Fibroblast of skin of right quadriceps (primary cell): Measurements from ENCODE around the gene KIAA1217.

Experiments used
- DNase-seq: peaks from one replicate; pipeline ENCODE4 v3.0.0-alpha.2; 2013

Gene KIAA1217

DNA sequence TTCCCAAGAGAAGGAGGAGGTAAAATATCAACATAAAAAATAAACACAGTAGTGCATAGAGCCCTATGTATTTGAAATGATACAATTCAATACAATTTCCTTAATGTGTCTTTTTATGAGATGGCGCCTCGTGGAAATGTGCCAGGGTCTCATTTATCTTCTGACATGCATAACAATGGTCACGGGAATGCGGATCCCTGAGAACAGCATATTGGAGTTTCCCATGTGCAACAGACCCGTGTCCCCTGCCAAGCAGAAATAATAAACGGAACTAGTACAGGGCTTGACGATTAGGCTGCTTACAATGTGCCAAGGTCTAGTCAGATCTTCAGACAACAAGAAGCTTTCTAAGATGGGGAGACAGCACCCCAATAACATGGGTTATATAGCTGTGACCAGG is 296.8 kb downstream of the KIAA1217 start:
- DNase-seq, result no peak

DNA sequence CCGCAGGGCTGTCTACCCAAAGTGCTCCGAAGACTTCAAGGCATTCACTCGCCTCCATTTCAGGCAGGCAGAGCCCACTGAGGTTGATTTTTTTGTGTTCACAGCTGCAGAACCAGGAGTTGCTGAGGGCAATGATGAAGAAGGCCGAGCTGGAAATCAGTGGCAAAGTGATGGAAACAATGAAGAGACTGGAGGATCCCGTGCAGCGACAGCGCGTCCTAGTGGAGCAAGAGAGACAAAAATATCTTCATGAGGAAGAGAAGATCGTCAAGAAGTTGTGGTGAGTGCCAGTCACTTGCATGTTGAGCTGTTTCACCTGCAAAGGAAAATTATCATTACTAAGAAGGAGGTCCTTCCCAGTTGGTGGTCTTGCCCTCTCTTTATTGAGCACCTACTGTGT is 304.2 kb downstream of the KIAA1217 start:
- DNase-seq, result peak; percentile 33

DNA sequence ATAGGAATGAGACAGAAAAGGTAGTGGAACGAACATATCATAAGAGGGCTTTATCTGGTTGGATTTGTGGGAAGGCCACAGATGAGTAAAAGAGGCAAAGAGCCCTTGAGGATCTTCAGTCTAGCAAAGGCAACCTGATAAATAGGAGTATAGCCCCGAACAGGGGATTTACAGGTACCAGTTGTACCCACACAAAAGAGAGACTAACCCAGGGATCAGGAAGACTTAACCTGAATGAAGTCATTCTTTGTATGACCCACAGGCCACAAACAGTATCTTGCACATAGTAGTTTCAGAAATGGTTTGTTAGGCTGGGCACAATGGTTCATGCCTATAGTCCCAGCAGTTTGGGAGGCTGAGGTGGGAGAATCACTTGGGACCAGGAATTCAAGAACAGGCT is 306.5 kb downstream of the KIAA1217 start:
- no peak for DNase-seq

DNA sequence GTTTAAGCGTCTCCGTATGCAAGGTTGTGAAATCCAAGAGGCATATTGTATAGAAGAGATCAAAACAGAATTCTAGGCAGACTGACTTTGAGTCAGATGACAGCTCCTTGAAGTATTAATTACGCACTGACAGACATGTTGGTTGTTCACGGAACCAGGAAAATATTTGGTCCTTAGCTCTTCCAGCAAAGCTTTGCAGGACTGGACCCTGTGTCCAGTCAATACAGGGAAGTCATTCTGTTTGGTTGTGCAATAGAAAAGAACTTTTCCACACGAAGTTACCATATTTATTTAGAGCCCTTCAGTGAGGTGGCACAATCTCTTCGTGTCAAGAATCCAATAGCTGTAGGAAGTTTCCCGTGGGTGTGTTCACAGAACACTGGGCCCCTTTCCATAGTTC is 309.5 kb downstream of the KIAA1217 start:
- DNase-seq, result no peak

DNA sequence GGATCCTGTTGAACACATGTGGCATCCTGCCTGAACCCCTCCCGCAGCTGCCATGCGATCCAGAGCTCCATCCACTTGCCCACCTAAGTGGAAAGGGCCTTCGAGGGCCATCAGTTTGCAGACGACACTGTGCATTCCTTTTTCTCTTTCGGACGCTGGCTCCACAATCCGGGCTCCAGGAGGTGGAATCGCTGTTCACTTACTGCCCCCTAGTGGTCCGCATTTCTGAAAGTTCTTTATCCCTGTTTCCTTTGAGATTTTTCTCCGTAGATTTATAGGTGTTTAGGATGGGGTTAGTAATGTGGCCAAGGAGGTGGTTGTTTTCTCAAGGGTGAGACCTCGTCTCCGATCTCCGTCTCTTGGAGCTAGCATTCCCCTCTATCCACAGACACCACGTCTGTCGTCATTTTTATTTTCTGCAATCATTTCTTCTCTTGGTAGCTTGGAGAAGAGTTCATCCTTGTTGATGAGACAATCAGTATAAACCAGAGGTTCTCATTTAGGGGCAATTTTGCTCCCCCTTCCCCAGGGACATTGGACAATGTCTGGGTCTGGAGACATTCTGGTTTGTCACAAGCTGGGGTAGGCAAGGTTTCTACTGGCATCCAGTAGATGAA is 310.2 kb downstream of the KIAA1217 start:
- peak; percentile 61 for DNase-seq

DNA sequence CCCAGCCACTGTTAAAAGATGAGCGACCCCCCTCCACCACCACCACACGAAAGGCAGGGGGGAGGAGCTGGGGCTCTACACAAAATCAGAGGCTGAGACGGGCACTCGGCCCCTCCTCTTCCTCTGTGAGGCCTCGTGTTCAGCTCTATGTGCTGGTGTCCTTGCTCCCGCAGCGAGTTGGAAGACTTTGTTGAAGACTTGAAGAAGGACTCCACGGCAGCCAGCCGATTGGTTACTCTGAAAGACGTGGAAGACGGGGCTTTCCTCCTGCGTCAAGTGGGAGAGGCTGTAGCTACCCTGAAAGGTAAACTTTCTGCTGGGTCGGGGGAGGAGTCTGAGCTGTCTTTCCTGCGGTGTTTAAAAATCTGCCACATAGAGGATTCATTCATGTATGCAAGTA is 311.0 kb downstream of the KIAA1217 start:
- DNase-seq, result no peak

DNA sequence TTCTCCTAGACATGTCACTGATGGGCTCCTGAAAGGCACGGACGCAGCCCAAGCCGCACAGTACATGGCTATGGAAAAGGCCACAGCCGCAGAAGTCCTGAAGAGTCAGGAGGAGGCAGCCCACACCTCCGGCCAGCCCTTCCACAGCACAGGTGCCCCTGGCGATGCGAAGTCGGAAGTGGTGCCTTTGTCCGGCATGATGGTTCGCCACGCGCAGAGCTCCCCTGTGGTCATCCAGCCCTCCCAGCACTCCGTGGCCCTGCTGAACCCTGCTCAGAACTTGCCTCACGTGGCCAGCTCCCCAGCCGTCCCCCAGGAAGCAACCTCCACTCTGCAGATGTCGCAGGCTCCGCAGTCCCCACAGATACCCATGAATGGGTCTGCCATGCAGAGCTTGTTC is 315.4 kb downstream of the KIAA1217 start:
- no peak for DNase-seq

DNA sequence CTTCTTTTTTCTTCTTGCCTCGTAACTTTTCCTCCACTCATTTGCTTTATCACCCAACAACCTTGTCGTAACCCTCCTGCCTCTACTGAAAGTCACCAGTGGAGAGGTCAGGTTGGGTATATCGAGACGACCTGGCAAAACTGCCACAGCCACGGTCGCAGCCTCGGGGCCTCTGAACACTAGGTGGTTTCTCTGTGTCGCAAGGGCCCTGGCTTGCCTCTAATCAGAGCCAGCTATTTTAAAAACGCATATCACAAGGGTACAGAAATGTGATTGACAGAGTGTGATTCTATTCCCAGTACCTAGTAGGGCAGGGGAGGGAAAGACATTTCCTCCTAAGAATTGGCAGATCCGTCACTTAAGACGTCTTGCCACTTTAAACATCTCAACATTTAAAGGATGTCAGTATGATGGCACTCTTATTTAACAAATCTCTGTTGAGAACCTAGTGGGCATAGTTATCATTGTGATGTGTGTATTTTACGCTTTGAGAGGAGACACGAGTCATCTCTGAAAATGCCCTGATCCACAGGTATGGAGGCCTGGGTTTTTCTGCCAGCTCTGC is 317.2 kb downstream of the KIAA1217 start:
- no peak for DNase-seq

DNA sequence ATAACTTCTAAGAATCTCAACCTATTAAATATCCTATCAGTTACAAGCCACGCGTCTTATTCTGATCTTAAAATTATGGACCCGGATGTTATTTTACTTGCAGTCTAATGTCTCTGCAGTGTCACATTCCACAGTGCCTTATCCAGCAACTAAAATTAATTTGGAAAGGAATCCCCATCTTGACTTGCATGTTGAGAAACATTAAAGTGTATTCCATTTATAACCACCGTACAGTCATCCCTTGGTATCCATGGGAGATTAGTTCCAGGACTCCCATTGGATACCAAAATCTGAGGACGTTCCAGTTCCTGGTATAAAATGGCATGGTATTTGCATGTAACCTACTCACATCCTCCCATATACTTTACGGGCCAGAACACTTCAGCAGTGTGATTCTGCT is 320.0 kb downstream of the KIAA1217 start:
- DNase-seq, result no peak

DNA sequence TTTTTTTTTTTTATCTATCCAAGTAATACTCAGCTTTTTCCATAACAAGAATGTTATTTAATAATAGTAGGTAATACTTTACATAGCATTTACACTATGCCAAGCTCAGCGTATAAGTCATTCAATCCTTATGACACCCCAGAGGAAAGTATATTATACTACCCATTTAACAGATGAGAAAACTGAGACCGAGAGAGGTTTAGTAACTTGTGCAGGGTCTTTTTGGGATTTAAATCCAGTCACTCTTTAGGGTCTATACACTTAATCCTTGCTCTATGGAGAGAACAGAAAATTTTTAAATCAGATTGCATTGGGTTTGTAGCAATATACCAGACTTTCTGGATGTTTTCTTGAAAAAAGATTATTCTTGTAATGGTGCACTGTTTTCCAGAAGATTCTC is 322.5 kb downstream of the KIAA1217 start:
- no peak for DNase-seq

DNA sequence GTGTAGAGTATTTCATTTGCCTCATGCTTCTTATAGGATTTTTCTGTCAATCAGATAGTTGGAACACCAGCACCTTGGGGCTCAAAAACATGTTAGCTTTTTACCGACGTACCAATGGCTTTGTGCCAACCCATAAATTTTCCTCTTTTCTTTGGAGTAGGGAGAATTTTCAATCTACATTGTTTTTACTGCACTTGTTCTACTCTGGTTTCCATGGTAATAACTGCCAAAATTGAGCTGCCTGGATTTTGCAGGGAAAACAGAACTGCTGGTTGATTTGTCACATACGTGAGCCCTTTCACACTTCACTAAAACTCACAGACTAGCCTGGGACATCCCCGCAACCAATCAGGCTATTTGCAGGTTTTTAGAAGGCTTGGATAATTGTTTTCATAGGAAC is 325.0 kb downstream of the KIAA1217 start:
- no peak for DNase-seq

DNA sequence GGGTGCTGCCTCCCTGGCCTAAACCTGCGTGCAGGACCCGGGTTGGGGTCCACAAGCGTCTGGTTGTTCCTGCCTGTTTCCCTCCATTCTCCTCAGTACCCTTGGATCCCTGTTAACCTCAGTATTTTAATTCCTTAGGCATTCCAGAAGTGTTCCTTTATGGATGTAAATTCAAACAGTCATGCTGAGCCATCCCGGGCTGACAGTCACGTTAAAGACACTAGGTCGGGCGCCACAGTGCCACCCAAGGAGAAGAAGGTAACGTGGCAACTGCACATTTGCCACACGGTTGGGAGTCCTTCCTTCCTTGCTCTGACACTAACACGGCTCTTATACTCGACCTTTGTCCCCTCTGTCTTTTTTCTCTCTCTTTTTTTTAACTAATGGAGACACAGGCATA is 327.7 kb downstream of the KIAA1217 start:
- DNase-seq, result no peak

DNA sequence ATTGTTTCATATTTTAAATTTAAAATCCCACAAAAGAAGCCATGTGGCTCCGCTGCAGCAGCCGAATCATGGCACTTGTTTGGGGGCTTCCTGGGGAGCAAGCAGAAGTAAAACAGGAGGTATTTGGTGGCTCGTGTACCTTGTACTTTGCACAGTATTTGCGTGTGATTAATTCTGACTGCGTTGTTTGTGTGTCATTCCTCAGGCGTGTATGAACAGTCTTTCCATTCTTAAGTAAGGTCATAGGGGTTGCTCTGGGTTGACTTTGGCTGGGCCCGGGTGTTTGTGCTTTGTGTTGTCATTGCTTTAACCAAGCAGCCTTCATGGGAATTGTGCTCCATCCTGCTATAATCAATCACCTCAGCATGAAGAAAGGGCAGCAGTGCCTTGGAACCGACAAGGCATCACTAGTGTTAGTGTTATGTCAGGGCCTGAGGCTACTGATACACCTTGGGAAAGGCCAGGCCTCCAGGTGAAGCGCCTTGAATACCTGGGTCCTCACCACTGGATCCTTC is 332.4 kb downstream of the KIAA1217 start:
- no peak for DNase-seq

DNA sequence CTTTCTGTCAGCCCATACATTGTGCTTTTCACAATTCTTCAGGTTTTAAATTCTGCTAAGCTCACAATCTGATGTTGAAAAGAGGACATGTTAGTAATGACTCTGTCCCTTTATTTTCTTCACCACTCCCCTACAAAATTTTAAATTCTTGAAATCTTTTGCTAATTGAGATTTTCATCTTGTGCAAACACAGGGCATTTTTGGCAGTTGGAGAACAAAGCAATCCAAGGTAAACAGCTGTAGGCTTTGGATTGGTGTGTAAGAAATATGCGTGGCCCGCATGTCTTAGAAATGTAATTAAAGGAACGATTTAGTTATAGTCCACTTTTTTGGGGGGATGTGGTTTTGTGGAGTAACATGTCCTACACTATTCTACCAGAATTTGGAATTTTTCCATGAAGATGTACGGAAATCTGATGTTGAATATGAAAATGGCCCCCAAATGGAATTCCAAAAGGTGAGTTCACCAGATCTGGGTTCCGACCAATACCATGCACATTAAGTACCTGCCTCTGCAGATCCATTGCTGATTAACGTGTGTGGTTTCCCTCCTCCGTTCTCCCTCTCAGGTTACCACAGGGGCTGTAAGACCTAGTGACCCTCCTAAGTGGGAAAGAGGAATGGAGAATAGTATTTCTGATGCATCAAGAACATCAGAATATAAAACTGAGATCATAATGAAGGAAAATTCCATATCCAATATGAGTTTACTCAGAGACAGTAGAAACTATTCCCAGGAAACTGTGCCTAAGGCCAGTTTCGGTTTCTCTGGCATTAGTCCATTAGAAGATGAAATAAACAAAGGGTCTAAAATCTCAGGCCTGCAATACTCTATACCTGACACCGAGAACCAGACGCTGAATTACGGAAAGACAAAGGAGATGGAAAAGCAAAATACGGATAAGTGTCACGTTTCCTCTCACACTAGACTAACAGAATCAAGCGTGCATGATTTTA is 333.7 kb downstream of the KIAA1217 start:
- no peak for DNase-seq

DNA sequence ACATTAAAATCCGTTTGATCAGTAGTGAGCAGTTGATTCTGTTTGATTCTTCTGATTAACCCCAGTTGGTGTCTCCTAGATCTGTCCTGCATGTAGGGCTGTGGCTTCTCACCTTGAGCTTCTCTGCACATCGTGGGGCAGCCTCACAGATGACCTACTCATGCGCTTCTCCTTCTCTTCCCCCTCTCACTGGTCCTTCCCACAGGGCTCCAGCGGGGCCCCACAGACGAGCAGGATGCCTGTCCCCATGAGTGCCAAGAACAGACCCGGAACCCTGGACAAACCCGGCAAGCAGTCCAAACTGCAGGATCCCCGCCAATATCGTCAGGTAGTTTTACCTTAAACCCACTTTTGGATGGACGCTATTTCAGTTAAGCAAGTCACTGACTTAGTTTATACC is 335.8 kb downstream of the KIAA1217 start:
- DNase-seq, result no peak

DNA sequence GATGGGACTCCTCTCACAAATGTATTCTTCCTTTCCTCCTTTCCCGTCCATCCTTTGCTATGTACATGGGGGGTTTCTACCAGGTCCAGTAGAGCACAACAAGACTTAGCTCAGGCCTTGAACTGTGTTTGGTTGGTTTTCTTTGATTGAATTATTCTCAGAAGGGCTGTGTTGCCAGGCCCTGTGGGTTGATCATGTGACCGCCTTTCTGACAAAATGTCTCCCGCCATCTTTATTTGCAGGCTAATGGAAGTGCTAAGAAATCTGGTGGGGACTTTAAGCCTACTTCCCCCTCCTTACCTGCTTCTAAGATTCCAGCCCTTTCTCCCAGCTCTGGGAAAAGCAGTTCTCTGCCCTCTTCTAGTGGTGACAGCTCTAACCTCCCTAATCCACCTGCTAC is 336.6 kb downstream of the KIAA1217 start:
- DNase-seq, result no peak

DNA sequence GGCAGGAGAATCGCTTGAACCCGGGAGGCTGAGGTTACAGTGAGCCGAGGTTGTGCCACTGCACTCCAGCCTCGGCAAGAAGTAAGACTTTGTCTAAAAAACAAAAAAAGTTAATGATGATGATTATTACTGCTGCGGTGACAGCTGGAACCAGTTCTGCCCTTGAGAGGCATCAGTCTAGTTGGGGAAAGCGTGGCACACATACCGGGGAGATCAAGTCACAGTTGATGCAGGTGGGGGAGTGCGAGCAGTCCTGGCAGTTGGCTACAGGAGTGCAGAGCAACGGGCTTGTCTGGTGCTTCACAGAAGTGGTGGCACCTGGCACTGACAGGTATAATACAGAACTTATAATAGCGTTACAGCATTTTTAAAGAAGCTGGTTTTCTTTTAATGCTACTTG is 341.7 kb downstream of the KIAA1217 start:
- no peak for DNase-seq

DNA sequence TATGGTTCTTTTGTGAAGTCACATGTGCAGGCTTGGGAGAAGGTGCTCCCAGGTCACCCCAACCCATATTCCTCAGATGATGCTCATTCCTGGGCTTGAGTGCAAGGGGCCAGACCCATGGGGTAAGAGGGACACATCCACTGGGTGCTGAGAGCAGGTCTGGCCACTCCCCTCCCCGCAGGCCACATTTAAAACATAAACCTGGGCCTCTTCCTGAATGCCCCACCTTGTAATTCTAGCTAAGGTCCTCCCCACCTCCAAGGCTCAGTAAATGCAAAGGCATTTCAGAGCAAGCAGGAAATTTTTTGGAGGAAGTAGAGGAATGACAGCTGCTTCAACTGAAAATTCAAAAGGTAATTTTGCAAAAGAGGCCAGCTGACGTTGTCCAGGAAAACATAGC is 342.2 kb downstream of the KIAA1217 start:
- DNase-seq, result no peak

DNA sequence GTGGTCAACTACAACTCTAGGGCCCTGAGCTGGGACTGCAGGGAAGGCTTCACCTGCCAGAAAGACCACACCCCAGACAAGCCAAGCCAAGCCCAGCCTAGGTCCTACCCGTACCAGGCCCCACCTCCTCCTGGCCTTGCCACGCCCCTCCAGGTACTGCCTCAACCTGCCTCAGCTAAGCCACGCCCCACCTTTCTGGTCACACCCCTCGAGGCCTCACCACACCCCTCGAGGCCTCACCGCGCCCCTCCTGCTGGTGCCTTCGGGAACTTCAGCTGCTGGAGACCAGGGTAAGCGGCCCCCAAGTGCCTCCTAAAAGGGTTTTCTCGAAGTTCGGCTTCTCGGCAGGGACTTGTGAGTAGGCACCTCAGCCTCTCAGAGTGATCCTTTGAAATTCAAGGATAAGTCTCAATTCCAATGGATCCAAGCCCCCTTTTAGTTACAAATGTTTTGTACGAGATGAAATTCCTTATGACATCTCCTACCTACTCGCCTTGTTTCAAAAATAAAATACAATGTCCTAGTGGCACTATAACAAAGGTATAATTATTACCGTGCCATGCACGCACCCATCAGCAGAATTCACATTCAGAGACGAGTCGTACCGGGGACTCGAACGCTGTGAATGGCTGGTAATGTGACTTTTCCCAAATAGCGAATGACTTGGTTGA is 343.5 kb downstream of the KIAA1217 start:
- no peak for DNase-seq

DNA sequence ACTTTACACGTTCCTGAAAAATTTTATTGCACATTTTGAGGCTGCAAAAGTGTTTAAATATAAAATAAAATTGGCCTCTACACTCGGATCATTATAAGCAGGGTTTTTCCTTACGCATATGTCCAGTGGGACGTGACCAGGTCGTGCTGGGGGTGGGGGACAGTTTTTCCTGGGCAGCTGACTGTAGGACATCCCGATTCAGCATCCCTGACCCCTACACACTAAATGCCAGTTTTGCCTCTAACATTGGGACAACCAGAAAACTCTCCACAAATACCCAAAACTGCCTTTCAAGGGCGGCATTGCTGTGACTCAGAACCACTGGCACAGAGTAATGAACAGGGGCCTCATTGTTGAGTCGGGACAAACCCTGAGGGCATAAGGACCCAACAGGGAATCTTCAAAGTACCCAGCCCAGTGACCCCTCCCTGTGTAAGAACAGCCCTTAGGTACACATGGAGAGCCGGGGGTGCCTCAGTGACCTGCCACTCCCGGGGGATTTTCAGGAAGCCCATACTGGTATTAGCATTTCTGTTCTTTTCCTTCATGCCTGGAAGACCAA is 344.2 kb downstream of the KIAA1217 start:
- no peak for DNase-seq

DNA sequence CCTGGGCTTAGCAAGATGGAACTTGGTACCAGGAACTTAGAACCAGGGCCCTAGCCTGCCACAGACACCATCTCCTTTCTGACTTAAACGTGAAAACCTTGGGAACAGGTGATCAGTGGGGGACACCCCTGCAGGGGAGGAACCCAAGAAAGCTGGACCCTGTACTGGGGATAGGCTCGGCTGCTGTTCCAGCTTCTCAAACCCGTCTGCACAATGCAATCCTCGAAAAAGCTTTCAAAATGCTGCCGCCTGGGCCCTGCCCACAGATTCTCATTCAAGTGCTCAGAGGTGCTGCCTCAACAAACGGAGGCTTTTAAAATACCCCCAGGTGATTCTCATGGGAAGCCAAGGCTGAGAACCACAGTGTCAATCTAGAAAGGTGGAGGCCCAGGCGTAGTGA is 345.1 kb downstream of the KIAA1217 start:
- no peak for DNase-seq

DNA sequence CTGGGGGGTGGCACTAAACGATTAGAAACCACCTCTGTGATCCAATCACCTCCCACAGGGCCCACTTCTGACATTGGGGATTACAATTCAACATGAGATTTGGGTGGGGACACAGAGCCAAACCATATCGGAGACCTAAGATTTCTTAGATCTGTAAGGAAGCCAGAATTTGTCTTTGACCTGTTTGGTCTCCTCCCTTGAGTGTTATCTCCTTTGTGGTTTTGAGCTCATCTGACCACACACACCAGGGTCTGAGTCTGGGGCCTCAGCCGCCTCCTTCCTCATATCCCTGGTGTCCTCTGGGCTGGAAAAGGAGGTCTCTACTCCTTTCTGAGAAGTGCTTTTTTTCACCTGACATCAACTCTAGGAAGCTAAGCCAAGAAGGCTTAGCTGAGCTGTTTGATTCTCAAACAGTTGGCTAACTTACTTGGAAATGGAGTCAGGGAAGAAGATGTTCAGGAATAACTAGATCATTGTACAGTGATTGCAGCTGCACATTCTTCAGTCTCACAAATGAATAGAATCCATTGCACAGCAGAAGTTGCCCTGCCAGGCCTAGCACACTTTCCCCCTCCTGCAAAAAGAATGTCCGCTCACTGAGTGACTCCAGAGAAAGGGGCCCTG is 347.3 kb downstream of the KIAA1217 start:
- no peak for DNase-seq
